Epithelial cell of esophagus (primary cell): ENCODE data around the gene ADAMTSL2.

Experiments used
- DNase-seq: peaks from one replicate; pipeline ENCODE4 v3.0.0; 2010; ENCODE audit warnings: low read depth
- H3K4me3 ChIP-seq: 2 replicates; pipeline ENCODE4 v1.5.1; 2011; ENCODE audit warnings: mild to moderate bottlenecking, low read length, control low read depth
- TF ChIP-seq, protein P1 (sequence below): IDR thresholded peaks from 2 replicates; pipeline ENCODE4 v1.5.1; 2011; ENCODE audit warnings: low read depth, mild to moderate bottlenecking, low read length, control low read depth, inconsistent platforms; ENCODE audit not compliant: insufficient read depth; ENCODE audit errors: missing control alignments

Gene ADAMTSL2

DNA sequence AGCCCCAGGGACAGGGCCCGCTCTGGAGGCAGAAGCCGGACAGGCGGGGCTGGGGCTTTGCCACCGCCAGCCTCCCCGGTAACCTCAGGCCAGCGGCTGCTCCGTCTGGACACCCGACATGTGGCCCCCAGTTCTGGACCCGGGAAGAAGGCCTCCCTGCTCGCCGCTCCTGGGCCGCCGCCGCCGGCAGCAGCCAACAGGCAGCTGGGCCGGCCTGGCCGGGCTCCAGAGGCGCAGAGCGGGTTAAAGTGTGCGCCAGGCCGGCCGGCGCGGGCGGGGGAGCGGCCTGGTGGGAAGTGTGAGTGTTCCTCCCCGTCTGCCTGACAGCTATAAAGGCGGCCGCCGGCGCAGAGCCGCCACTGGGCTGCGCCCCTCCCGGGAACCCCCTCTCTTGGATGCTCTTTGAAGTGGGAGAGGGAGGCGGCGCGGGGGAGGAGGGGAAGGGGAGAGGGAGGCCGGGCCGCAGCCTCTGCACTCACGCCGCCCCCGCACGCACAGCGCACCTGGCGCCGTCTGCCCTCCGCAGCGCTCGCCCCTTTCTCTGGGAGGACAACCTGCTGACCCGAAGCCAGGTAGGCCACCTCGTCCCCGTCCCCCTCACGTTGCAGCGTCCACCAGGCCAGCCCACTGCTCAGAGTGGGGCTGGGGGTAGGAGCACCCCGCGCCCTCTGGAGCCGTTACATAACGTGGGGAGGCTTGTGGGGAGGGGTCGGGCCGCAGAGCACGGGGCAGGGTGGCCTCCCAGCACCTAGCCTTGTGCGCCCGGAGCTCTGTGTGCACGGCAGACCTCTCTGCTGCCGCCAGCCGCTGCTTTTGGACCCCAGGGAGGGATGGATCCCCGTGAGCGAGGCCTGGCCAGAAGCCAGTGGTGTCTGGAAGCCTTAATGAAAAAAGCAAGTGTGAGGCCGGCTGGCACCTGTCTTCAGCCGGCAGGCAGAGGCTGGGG lies at the start of gene ADAMTSL2:
Gene ADAMTSL2 (plus strand): TSS at position 359 of the 946 bp plus-strand sequence. CDS start 2,009 bp downstream, outside the sequence.
- TF ChIP-seq, protein P1, sequence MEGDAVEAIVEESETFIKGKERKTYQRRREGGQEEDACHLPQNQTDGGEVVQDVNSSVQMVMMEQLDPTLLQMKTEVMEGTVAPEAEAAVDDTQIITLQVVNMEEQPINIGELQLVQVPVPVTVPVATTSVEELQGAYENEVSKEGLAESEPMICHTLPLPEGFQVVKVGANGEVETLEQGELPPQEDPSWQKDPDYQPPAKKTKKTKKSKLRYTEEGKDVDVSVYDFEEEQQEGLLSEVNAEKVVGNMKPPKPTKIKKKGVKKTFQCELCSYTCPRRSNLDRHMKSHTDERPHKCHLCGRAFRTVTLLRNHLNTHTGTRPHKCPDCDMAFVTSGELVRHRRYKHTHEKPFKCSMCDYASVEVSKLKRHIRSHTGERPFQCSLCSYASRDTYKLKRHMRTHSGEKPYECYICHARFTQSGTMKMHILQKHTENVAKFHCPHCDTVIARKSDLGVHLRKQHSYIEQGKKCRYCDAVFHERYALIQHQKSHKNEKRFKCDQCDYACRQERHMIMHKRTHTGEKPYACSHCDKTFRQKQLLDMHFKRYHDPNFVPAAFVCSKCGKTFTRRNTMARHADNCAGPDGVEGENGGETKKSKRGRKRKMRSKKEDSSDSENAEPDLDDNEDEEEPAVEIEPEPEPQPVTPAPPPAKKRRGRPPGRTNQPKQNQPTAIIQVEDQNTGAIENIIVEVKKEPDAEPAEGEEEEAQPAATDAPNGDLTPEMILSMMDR = no peak
- DNase-seq = no peak
- no peak within 1 kb of the TSS for H3K4me3 ChIP-seq

DNA sequence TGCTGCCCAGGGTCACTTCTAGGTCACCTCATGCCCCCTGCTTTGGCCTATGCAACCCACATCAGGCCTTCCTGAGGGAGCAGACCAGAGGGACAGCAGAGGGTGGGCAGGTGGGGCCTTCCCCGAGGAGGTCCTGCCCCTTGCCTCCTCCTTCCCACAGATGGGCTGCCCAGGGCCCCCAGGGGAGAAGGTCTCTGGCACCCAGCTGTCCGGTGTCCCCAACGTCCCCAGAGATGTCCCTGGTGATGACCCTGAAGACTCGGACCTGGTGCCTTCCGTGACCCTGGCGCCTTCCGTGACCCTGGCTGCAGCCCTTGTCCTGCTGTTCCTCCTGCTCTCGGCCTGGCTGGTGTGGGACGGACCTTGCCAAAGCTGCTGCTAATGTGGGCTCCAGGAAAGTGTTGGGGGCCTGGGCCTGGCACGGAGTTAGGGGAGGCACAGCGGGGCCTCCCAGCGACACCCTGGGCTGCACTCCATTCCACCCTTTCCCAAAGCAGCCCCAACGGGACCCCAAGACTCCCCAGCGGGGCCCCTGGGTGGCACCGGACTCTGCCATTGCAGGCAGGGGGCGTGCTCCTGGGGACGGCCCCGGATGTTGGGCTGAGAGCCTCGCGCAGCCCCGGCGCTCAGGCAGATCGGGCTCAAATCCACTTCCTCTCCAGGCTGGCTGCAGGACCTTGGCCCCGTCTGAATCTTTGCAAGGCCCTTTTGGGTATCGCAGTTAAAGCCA lies 48.8 kb upstream of the ADAMTSL2 start:
- no peak for DNase-seq
- TF ChIP-seq, protein P1 = no peak
- H3K4me3 ChIP-seq = no peak overlapping the region

DNA sequence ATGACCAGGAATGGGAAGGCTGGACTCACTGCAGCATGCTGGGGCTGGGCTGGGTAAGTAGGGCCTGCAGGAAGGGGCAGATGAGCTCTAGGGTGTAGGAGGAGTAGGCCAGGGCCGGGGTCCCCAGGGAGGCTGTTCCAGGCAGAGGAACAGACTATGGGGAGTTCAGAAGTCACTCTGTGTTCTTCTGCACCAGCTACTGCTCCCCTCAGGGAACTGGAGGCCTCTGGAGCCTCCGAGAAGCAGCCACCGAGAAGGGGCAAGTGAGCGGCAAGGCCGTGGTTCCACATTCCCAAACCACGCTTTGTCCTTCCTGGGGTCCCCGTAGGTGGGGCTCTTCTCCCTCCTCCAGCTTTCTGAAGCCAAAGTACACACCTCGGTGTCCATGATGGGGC lies 47.2 kb upstream of the ADAMTSL2 start:
- TF ChIP-seq, protein P1 = no peak
- H3K4me3 ChIP-seq = no peak overlapping the region
- no peak for DNase-seq

DNA sequence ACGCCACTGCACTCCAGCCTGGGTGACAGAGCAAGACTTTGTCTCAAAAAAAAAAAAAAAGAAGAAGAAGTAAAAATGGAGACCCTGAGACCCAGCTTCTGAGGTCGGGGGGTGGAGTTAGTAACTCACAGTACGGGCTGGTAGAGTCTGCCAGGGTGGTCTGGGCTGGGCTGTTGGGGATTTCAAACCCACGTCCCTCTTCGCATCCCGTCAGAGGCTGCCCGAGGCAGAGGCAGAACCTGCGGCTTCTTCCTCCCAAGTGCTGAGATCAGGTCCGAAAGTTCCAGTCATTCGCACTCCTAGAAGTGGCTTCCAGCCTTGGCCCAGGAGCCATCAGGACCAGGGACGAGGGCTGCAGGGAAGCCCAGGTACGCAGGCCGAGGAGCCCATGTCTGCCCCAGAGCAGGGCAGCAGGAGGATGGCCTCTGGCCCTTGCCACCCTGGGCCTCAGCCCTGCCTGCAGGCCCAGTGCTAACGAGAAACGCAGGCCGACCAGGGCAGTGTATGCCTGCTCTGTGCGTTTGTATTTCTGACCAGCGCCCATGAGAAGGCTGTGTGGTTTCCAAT lies 45.7 kb upstream of the ADAMTSL2 start:
- no peak for DNase-seq
- TF ChIP-seq, protein P1 = no peak
- no peak overlapping the region for H3K4me3 ChIP-seq

DNA sequence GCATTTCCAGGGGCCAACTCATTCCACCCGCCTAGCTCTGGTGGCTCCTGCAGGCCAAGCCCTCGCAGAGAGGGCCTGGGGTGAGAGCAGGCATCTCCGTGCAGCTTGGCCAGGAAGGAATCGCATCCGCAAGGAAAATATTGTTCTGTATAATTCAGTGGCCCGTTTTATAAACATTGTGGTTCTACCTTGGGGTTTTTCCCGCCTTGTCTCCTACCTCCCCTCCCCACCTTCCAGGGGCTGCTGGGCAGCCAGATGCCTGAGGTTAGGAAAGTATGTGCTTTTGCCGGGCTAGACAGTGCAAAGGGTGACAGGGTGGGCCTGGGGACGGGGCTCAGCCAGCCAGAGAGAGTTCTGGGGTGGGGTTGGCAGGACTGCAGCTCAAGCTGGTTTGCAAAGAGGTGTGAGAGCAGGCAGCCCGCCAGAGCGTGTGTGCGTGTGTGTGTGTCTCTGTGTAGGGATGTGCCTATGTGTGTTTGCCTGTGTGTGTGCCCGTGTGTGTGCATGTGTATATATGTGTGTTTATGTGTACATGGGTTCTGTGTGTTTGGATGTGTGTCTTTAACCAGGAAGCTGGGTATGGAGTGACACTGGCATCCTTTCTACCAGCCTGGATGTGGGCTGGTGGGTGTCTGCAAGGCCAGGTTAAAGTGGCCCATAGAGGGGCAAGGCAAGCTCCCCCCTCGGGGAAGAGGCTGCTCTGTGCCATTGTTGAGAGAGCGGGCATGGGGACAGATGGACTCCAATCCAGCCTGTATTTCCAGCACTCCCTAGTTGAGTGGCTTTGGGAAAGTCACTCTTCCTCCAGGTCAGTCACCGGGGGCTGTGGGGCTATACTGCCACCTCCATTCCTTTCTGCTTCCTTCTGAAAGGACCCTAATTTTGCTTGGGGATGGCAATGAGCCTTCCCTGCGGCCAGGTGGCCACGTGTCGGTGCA lies 45.0 kb upstream of the ADAMTSL2 start:
- TF ChIP-seq, protein P1 = no peak
- H3K4me3 ChIP-seq = no peak overlapping the region
- no peak for DNase-seq

DNA sequence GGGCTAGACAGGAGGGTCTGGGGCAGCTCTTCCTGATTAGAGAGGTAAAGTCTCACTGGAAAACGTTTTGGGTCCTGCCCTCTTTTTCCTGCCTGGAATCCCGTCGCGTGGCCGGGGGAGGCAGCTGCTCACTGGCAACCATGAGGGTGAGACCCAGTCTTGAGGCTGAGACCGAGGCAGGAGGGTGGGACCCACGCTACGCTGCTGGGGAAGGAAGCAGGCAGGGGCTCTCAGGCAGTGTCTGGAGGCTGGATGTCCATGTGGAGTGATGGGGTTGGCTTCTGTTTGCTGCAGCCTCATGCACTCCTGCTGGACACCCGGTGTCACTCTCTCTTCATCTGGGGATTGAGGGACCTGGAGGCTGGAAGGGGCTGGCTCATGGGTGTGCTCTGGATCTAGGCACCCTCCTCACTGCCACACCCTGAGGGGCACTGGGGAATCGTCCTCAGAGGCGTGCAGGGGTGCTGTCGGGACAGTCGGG lies 44.3 kb upstream of the ADAMTSL2 start:
- TF ChIP-seq, protein P1 = no peak
- H3K4me3 ChIP-seq = no peak overlapping the region
- DNase-seq = no peak
